ENCODE results near the gene PDE4D. TPM values are rescaled to one million over a fixed set of nuclear protein-coding genes. Genes with fewer than 3 reads are reported as not detected.

Gene PDE4D
- total RNA-seq, 1 donor, result 19.9 TPM

GRCh38 chr5:59449905-59450644 lies 443.5 kb downstream of the PDE4D start:
- no peaks in the 10 kb centered on the region for H3K36me3 ChIP-seq (ENCODE audit: insufficient read depth, low read length)
- no peak overlapping the region for H2AFZ ChIP-seq (ENCODE audit: low read length)
- no peak for DNase-seq (ENCODE audit: insufficient read length, low spot score, missing footprints)
- no peaks in the 10 kb centered on the region for H4K20me1 ChIP-seq (ENCODE audit: insufficient read depth, low read length)
- no peak overlapping the region for H3K4me2 ChIP-seq (ENCODE audit: insufficient read depth, low read length)
- no peaks in the 10 kb centered on the region for H3K79me2 ChIP-seq (ENCODE audit: insufficient read depth, low read length)
- H3K27me3 ChIP-seq (ENCODE audit: insufficient read depth, low read length), result peaks cover 2% of the 10 kb centered on the region
- peak; percentile 20 for TF ChIP-seq CTCF (IDR thresholded peaks at IDR 0.05; ENCODE audit: extremely low read depth, low read depth, low read length)
- no peaks in the 10 kb centered on the region for H3K9me3 ChIP-seq (ENCODE audit: low read depth, low read length)
- H3K4me3 ChIP-seq (ENCODE audit: insufficient read depth, low read length), result no peak overlapping the region
- no peaks in the 10 kb centered on the region for H3K4me1 ChIP-seq (ENCODE audit: insufficient read depth, low read length)
- H3K27ac ChIP-seq (ENCODE audit: low read depth, low read length), result no peak overlapping the region

GRCh38 chr5:59446356-59446755 lies 447.2 kb downstream of the PDE4D start:
- DNase-seq (ENCODE audit: insufficient read length, low spot score, missing footprints), result no peak
- H4K20me1 ChIP-seq (ENCODE audit: insufficient read depth, low read length), result no peaks in the 10 kb centered on the region
- no peak overlapping the region for H2AFZ ChIP-seq (ENCODE audit: low read length)
- no peaks in the 10 kb centered on the region for H3K9me3 ChIP-seq (ENCODE audit: low read depth, low read length)
- no peak overlapping the region for H3K4me2 ChIP-seq (ENCODE audit: insufficient read depth, low read length)
- TF ChIP-seq CTCF (IDR thresholded peaks at IDR 0.05; ENCODE audit: extremely low read depth, low read depth, low read length), result no peak
- no peak overlapping the region for H3K27ac ChIP-seq (ENCODE audit: low read depth, low read length)
- H3K4me1 ChIP-seq (ENCODE audit: insufficient read depth, low read length), result no peaks in the 10 kb centered on the region
- no peak overlapping the region for H3K4me3 ChIP-seq (ENCODE audit: insufficient read depth, low read length)
- H3K36me3 ChIP-seq (ENCODE audit: insufficient read depth, low read length), result no peaks in the 10 kb centered on the region
- H3K79me2 ChIP-seq (ENCODE audit: insufficient read depth, low read length), result no peaks in the 10 kb centered on the region
- H3K27me3 ChIP-seq (ENCODE audit: insufficient read depth, low read length), result peaks cover 2% of the 10 kb centered on the region

GRCh38 chr5:59445741-59446140 lies 447.8 kb downstream of the PDE4D start:
- Histone ChIP-seq H3K79me2 (ENCODE audit: insufficient read depth, low read length) (no peaks in the 10 kb centered on the region), H4K20me1 (ENCODE audit: insufficient read depth, low read length) (no peaks in the 10 kb centered on the region), H3K36me3 (ENCODE audit: insufficient read depth, low read length) (no peaks in the 10 kb centered on the region), H2AFZ (ENCODE audit: low read length) (no peak overlapping the region), H3K4me3 (ENCODE audit: insufficient read depth, low read length) (no peak overlapping the region), H3K9me3 (ENCODE audit: low read depth, low read length) (no peaks in the 10 kb centered on the region), H3K27ac (ENCODE audit: low read depth, low read length) (no peak overlapping the region), H3K4me1 (ENCODE audit: insufficient read depth, low read length) (no peaks in the 10 kb centered on the region), H3K4me2 (ENCODE audit: insufficient read depth, low read length) (no peak overlapping the region), H3K27me3 (ENCODE audit: insufficient read depth, low read length) (peaks cover 2% of the 10 kb centered on the region)
- no peak for TF ChIP-seq CTCF (IDR thresholded peaks at IDR 0.05; ENCODE audit: extremely low read depth, low read depth, low read length)
- DNase-seq (ENCODE audit: insufficient read length, low spot score, missing footprints), result peak; percentile 14

- Histone ChIP-seq H3K27me3 (ENCODE audit: insufficient read depth, low read length) (no peaks in the 10 kb centered on the region), H3K36me3 (ENCODE audit: insufficient read depth, low read length) (no peaks in the 10 kb centered on the region), H3K79me2 (ENCODE audit: insufficient read depth, low read length) (no peaks in the 10 kb centered on the region), H3K4me3 (ENCODE audit: insufficient read depth, low read length) (no peak overlapping the region), H4K20me1 (ENCODE audit: insufficient read depth, low read length) (no peaks in the 10 kb centered on the region), H3K4me2 (ENCODE audit: insufficient read depth, low read length) (no peak overlapping the region), H2AFZ (ENCODE audit: low read length) (no peak overlapping the region), H3K4me1 (ENCODE audit: insufficient read depth, low read length) (no peaks in the 10 kb centered on the region), H3K9me3 (ENCODE audit: low read depth, low read length) (no peaks in the 10 kb centered on the region), H3K27ac (ENCODE audit: low read depth, low read length) (no peak overlapping the region)
- no peak for DNase-seq (ENCODE audit: insufficient read length, low spot score, missing footprints)
- TF ChIP-seq CTCF (IDR thresholded peaks at IDR 0.05; ENCODE audit: extremely low read depth, low read depth, low read length), result no peak
Observed at GRCh38 chr5:59439303-59439702, 454.2 kb downstream of the PDE4D start.

Measured in osteoblast (primary cell).